Brain pericyte (primary cell): ENCODE results near the gene MRPS10.
"Not testable (repeated sequence)": the region's sequence is repeated elsewhere in the genome, so short reads cannot be mapped to it uniquely, and the experiment has no call there.

Experiments used
- DNase-seq: peaks from one replicate; pipeline ENCODE4 v3.0.0-alpha.2; 2012; ENCODE audit warnings: low read depth, low spot score

MRPS10 gene

DNA sequence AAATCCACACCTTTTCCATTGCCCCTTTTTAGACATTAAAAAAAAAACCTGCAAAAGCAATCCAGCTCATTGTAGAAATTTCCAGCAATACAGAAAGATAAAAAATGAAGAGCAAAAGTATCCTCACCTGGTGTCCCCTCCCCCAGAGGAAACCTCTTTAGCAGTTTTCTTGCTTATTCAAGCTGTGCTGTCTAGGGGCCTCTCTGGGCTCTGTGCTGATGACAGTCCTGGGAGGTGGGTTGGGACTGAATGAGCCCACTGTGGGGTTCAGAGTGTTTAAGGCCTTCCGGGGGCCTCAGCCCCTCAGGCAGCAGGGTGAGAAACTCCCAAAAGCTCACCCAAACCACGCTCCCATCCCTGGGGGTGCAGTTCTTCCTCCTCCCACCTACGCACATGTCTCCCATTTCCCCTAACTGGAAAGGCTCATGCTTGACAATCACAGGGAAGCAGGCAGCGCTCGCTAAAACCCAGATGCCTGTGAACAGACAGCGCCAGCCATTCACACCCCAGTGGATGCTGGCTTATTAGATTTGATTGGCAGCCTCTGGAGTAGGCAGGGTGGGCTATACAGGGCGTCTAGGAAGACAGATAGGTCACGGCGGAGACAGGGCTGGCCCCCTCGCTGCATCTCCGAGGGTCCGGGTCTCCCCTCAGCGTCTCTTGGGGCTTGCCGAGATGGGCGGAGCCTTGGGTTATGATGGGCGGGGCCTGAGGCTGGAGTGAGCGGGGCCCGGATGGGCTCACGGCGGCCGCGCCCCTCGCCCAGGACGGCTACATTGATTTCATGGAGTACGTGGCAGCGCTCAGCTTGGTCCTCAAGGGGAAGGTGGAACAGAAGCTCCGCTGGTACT is 39.9 kb downstream of the MRPS10 start:
- DNase-seq = no peak

DNA sequence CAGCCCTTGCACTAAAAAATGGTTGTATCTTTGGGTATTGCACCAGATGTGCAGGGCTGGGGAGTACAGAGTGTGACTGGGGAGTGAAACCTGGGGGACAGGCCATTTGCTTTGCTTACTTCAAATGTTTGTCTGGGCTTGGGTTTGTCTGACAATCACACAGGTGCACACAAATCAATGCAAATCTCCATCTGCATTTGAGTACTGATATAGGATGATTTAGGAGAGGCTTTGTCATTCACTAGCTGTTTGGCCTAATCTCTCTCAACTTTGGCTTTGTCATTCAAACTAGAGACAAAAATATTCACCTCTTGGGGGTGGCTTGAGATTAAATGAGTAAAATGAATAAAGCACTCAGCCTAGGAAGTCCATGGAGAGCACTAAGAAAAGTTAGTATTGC is 40.7 kb downstream of the MRPS10 start:
- no peak for DNase-seq

DNA sequence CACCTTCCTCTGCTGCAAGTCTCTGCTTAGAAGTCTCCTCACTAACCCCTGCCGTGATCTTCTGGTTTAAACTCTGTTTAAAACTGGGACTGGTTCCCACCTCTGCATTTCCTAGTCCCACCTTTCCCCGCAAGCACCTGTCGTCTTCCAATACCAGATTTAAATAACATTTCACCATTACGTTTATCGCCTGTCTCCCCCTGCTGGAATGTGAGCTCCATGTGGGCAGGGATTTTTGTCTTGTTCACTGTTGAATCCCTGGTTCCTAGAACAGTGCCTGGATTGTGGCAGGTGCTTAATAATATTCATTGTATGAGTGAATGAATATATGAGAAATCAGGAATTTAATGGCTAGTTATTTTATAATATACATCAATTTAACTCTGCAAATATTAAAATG is 41.8 kb downstream of the MRPS10 start:
- no peak for DNase-seq

DNA sequence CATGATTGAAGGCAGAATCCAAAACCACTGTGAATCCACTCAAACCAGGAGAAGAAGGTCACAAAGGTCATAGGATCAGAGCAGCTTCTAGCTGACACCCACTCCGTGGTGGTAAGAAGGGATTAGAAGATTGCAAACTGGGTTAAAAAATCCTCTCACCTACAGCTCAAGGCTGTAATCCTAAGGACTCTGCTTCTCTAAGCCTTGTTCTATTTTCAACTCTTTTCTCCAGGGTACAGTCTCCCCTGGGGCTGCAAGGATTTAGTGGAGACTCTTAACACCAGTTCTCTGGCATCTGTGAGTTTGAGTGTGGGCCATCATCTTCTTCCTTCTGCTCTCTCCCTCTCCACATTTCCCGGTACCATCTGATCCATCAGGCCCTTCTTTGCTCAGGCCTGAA is 44.6 kb downstream of the MRPS10 start, which contains the start of gene GUCA1A:
GUCA1A (plus strand) TSS at position 264 of the 400 bp plus-strand sequence. CDS start 250 bp downstream, outside the sequence.
- no peak for DNase-seq

DNA sequence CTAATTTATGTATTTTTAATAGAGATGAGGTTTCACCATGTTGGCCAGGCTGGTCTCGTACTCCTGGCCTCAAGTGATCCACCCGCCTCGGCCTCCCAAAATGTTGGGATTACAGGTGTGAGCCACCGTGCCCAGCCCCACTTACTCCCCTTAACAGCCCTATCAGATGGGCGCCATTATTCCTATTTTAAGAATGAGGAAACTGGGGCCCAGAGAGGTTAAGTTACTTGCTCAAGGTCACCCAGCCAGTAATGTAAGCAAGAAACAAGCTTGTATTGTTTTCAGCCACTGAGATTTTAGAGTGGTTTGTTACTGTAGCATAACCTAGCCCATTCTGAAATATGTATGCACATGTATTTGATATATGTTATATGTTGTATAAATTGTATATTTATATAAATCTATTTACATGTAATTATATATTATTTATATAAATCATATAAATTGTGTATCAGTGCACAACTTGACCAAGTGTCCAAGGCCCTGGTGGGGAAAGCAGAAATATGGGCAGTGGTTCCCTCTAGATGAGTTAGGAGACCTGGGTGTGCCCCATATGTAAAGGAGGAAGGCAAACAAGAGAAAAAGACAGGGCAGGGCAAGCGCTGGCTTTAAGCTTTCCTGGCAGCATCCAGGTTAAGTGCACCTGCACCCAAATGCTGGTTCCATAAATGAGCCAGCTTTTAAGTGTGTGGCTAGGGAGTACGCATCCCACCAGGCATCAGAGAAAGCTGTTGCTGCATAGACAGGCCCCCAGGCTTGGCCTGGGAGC is 45.7 kb downstream of the MRPS10 start:
- DNase-seq = no peak

DNA sequence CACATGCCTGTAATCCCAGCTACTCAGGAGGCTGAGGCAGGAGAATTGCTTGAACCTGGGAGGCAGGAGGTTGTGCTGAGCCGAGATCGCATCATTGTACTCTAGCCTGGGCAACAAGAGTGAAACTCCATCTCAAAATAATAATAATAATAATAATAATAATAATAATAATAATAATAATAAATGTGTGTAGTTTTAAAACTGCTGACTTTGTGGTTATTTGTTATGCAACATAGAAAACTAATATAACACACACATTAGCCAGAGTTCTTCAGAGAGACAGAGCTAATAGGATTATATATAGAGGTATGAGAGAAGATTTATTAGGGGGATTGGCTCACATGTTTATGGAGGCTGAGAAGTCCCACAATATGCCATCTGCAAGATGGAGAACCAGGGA is 47.9 kb downstream of the MRPS10 start:
- not testable (repeated sequence) for DNase-seq

DNA sequence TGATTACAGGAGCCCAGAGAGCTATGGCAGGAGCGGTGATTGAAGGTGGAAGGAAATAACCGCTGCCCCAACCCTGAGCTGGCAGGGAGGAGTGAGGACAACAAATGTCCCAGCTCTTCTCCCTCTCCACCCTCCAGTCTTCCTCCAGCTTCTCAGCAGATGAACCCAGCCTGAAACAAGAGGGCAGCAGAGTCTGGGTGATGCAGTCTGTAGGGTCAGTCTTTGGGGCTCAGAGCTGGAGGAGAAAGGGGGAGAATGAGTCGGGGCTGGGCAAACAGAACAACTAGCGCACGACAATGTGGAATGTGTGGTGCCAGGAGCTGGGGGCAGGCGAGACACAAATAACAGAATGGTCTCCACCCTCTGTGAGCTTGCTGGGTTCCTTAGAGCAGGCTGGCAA is 49.0 kb downstream of the MRPS10 start:
- no peak for DNase-seq

DNA sequence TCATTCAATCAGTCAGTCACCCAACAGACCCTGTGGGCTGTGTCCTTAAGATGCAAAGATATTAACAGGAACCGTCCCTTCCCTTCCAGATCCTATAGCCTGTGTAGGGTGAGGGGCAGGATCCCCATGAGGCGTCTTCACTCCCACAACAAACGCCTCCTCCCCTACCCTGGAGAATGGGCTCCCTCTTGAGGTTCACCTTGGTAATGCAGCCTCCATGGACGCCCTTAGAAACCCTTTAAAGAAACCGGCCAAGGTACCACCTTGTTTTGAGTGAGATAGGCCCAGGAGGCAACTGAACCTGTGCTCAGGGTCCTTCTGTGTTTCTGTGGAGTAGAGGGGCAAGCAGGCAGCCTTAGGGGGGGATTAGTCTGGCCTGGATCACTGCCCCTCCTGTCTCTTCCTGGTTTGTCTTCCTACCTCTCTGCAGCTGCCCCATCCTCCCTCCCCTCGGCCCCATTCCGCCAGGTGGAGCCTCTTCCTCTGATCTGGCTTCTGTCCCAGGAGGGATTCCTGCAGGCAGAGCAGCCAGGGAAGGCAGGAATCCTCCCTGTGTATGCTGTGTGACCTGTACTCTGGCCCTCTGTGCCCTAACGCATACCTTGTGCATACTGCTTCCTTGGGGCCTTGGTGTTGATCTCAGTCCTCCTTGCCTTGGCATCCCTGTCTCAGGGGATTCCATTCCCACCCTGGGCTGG is 51.1 kb downstream of the MRPS10 start:
- no peak for DNase-seq

DNA sequence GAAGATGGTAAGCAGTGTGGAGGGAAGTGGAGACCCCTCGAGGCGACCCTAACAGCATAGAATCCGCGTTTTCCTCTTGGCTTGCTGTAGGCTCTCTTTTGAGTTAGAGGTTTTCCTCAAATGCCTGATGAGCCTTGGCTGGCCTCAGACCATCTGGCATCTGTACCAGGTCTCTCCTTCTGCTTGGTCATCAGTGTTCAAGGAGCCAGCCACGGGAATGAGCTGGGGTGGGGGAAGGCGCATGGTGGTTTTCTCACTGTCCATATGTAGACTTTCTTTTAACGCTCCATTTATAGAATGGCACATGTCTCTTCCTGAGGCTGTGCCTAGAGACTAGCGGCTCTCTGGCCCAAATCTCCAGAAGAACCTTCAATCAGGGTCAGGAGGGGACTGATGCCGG is 52.6 kb downstream of the MRPS10 start:
- no peak for DNase-seq

DNA sequence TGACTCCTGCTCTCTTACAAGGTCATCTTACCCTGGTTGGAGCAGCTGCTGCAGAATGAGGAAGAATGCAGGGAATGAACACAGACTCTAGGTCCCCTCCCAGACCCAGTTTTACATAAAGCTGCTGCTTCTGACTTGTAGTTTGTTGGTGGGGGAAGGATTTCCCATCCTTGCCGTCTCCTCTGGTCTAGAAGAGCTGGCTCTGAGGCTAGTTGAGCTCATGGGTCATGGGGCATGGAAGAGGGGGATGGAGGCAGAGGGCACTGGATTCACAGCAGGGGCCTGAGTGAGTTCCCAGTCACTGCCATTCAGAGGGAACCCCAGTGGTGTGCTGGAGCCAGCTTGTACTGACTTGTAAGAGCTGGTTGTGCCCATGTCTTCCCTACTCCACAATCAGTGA is 53.7 kb downstream of the MRPS10 start:
- no peak for DNase-seq

DNA sequence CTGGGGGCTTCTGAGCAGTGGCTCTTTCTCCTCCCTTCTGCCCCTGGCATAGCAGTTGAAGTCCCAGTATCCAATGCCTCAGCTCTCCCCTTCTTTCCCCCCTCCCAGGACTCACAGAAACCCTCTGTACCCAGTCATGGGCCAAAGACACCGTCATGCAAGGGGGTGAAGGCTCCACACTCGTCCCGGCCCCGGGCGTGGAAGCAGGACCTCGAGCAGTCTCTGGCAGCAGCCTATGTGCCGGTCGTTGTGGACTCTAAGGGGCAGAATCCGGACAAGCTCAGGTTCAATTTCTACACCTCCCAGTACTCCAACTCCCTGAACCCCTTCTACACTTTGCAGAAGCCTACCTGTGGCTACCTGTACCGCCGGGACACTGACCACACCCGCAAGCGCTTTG is 54.8 kb downstream of the MRPS10 start:
- DNase-seq = no peak

DNA sequence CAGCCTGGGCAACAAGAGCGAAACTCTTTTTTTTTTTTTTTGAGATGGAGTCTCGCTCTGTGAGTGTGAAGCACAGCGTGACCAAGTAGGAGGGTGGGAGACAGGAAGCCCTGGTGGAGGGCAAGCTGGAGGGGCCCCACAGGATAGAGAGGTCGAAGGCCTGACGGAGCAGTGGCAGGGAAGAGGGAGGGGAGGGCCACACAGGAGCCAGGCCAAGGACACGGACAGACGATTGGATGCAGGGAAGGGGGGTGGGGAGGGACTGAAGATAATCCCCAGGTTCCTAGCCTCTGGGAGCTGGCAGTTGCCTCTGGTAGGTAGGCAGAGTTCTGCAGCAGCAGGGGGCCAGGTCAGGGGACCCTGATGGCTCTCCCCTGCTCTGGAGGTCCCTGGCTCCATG is 55.3 kb downstream of the MRPS10 start:
- DNase-seq = no peak

DNA sequence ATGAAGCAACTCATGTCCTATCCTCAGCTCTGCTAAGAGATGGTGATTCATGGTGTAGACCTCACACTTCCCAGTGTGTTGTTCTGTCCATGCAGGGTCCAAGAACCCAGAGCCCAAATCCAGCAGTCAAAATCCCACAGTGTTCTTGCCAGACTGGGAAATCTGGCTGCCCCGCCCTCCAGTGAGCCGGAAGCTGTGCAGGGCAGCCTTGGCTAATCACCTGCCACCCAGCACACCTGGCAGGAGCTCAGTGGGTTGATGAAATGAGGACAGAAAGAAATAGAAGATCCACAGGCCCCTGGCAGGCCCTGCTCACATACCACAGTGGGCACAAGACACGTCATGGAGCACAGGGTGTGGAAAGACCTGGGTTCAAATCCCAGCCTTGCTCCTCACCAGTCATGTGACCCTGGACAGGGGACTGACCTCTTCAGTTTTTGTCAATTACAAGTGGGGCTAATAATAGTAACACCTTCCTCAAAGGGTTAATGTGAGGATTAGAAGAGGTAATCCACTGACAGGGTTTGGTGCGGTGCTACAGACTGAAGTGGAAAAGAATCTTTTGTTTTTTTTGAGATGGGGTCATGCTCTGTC is 58.1 kb downstream of the MRPS10 start:
- no peak for DNase-seq

DNA sequence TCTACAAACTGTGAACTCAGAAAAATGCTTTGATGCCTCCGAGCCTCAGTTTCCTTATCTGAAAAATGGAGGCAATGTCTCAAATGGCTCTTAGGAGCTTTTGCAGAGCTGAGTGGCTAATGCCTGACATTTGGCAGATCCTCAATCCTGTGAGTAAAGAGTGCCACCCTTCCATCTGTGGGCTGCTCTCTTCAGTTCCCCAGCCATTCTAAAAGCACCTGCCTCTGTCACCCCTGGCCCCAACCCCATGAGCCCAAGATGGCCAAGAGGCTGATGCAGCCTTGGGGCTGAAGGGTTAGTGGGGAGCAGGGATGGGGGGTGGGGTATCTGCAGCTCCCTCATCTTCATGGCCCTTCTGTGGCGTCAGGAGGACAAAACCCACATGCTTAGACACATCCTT is 59.0 kb downstream of the MRPS10 start:
- no peak for DNase-seq

DNA sequence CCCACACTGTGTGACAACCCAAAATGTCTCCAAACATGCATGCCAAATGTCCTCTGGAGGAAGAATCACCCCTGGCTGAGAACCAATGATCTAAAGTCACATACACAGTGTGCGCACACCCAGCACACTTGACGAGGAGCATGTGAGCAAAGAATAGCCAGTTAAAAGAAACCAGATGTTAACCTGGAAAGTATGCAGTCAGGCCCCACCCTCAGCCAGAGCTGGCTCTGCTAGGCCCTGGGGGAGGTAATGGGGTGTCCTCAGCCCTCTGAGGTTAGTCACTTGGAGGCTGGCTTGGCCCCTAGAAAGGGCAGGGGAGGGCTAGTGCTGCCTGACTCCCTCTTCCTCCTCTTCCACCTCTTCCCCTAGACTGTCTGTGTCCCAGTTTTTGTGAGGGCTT is 59.6 kb downstream of the MRPS10 start:
- DNase-seq = no peak
